ENCODE results near the gene BCL7B.
"Not testable (repeated sequence)": the region's sequence is repeated elsewhere in the genome, so short reads cannot be mapped to it uniquely, and the experiment has no call there.

BCL7B gene

GRCh38 chr7:73547841-73548240, 9.6 kb downstream of the BCL7B start:
- peaks cover 8% of the 10 kb centered on the region for H3K36me3 ChIP-seq (ENCODE audit: control insufficient read depth, insufficient read depth, low read length)
- H3K4me3 ChIP-seq (ENCODE audit: low read depth, low read length) = no peak overlapping the region
- H3K9ac ChIP-seq (ENCODE audit: low read depth, low read length) = no peak overlapping the region
- no peaks in the 10 kb centered on the region for H3K4me1 ChIP-seq (ENCODE audit: control insufficient read depth, insufficient read depth, low read length)
- H3K9me3 ChIP-seq (ENCODE audit: control insufficient read depth, insufficient read depth, low read length) = no peaks in the 10 kb centered on the region
- H3K27me3 ChIP-seq (ENCODE audit: control insufficient read depth, insufficient read depth, low read length) = no peaks in the 10 kb centered on the region

GRCh38 chr7:73544678-73545077, 12.8 kb downstream of the BCL7B start:
- H3K9me3 ChIP-seq (ENCODE audit: control insufficient read depth, insufficient read depth, low read length) = no peaks in the 10 kb centered on the region
- no peak overlapping the region for H3K9ac ChIP-seq (ENCODE audit: low read depth, low read length)
- no peak overlapping the region for H3K4me3 ChIP-seq (ENCODE audit: low read depth, low read length)
- H3K36me3 ChIP-seq (ENCODE audit: control insufficient read depth, insufficient read depth, low read length) = peaks cover 19% of the 10 kb centered on the region
- H3K27me3 ChIP-seq (ENCODE audit: control insufficient read depth, insufficient read depth, low read length) = no peaks in the 10 kb centered on the region
- no peaks in the 10 kb centered on the region for H3K4me1 ChIP-seq (ENCODE audit: control insufficient read depth, insufficient read depth, low read length)

GRCh38 chr7:73541722-73542121, 15.8 kb downstream of the BCL7B start:
- Histone ChIP-seq H3K4me1 (ENCODE audit: control insufficient read depth, insufficient read depth, low read length) (no peaks in the 10 kb centered on the region), H3K9ac (ENCODE audit: low read depth, low read length) (no peak overlapping the region), H3K9me3 (ENCODE audit: control insufficient read depth, insufficient read depth, low read length) (no peaks in the 10 kb centered on the region), H3K4me3 (ENCODE audit: low read depth, low read length) (no peak overlapping the region), H3K36me3 (ENCODE audit: control insufficient read depth, insufficient read depth, low read length) (peaks cover 21% of the 10 kb centered on the region), H3K27me3 (ENCODE audit: control insufficient read depth, insufficient read depth, low read length) (no peaks in the 10 kb centered on the region)

GRCh38 chr7:73539709-73540108, 17.8 kb downstream of the BCL7B start:
- Histone ChIP-seq H3K36me3 (ENCODE audit: control insufficient read depth, insufficient read depth, low read length) (peaks cover 24% of the 10 kb centered on the region), H3K9ac (ENCODE audit: low read depth, low read length) (no peak overlapping the region), H3K27me3 (ENCODE audit: control insufficient read depth, insufficient read depth, low read length) (no peaks in the 10 kb centered on the region), H3K9me3 (ENCODE audit: control insufficient read depth, insufficient read depth, low read length) (no peaks in the 10 kb centered on the region), H3K4me1 (ENCODE audit: control insufficient read depth, insufficient read depth, low read length) (no peaks in the 10 kb centered on the region), H3K4me3 (ENCODE audit: low read depth, low read length) (no peak overlapping the region)

GRCh38 chr7:73538510-73538909, 19.0 kb downstream of the BCL7B start:
- not testable (repeated sequence) for H3K9ac ChIP-seq (ENCODE audit: low read depth, low read length); H3K4me1 ChIP-seq (ENCODE audit: control insufficient read depth, insufficient read depth, low read length); H3K9me3 ChIP-seq (ENCODE audit: control insufficient read depth, insufficient read depth, low read length); H3K27me3 ChIP-seq (ENCODE audit: control insufficient read depth, insufficient read depth, low read length); H3K4me3 ChIP-seq (ENCODE audit: low read depth, low read length)
- peaks cover 24% of the 10 kb centered on the region for H3K36me3 ChIP-seq (ENCODE audit: control insufficient read depth, insufficient read depth, low read length)

- Histone ChIP-seq H3K9me3 (ENCODE audit: control insufficient read depth, insufficient read depth, low read length) (no peaks in the 10 kb centered on the region), H3K4me1 (ENCODE audit: control insufficient read depth, insufficient read depth, low read length) (no peaks in the 10 kb centered on the region), H3K9ac (ENCODE audit: low read depth, low read length) (no peak overlapping the region), H3K36me3 (ENCODE audit: control insufficient read depth, insufficient read depth, low read length) (peaks cover 20% of the 10 kb centered on the region), H3K27me3 (ENCODE audit: control insufficient read depth, insufficient read depth, low read length) (no peaks in the 10 kb centered on the region), H3K4me3 (ENCODE audit: low read depth, low read length) (no peak overlapping the region)
Measured at GRCh38 chr7:73537051-73537450, 20.4 kb downstream of the BCL7B start.

GRCh38 chr7:73536479-73536878, 21.0 kb downstream of the BCL7B start:
- H3K4me3 ChIP-seq (ENCODE audit: low read depth, low read length) = no peak overlapping the region
- no peaks in the 10 kb centered on the region for H3K4me1 ChIP-seq (ENCODE audit: control insufficient read depth, insufficient read depth, low read length)
- no peaks in the 10 kb centered on the region for H3K9me3 ChIP-seq (ENCODE audit: control insufficient read depth, insufficient read depth, low read length)
- no peak overlapping the region for H3K9ac ChIP-seq (ENCODE audit: low read depth, low read length)
- H3K36me3 ChIP-seq (ENCODE audit: control insufficient read depth, insufficient read depth, low read length) = peaks cover 15% of the 10 kb centered on the region
- H3K27me3 ChIP-seq (ENCODE audit: control insufficient read depth, insufficient read depth, low read length) = no peaks in the 10 kb centered on the region

- not testable (repeated sequence) for H3K9me3 ChIP-seq (ENCODE audit: control insufficient read depth, insufficient read depth, low read length); H3K27me3 ChIP-seq (ENCODE audit: control insufficient read depth, insufficient read depth, low read length); H3K4me1 ChIP-seq (ENCODE audit: control insufficient read depth, insufficient read depth, low read length); H3K9ac ChIP-seq (ENCODE audit: low read depth, low read length); H3K4me3 ChIP-seq (ENCODE audit: low read depth, low read length)
- H3K36me3 ChIP-seq (ENCODE audit: control insufficient read depth, insufficient read depth, low read length) = peaks cover 15% of the 10 kb centered on the region
Measured at GRCh38 chr7:73535918-73536317, 21.6 kb downstream of the BCL7B start.

GRCh38 chr7:73533742-73534141, 23.7 kb downstream of the BCL7B start:
- Histone ChIP-seq H3K9ac (ENCODE audit: low read depth, low read length) (no peak overlapping the region), H3K4me1 (ENCODE audit: control insufficient read depth, insufficient read depth, low read length) (no peaks in the 10 kb centered on the region), H3K9me3 (ENCODE audit: control insufficient read depth, insufficient read depth, low read length) (no peaks in the 10 kb centered on the region), H3K27me3 (ENCODE audit: control insufficient read depth, insufficient read depth, low read length) (no peaks in the 10 kb centered on the region), H3K4me3 (ENCODE audit: low read depth, low read length) (no peak overlapping the region), H3K36me3 (ENCODE audit: control insufficient read depth, insufficient read depth, low read length) (peaks cover 7% of the 10 kb centered on the region)

GRCh38 chr7:73532224-73532623, 25.3 kb downstream of the BCL7B start:
- H3K4me3 ChIP-seq (ENCODE audit: low read depth, low read length) = no peak overlapping the region
- H3K36me3 ChIP-seq (ENCODE audit: control insufficient read depth, insufficient read depth, low read length) = peaks cover 7% of the 10 kb centered on the region
- H3K9me3 ChIP-seq (ENCODE audit: control insufficient read depth, insufficient read depth, low read length) = no peaks in the 10 kb centered on the region
- no peaks in the 10 kb centered on the region for H3K4me1 ChIP-seq (ENCODE audit: control insufficient read depth, insufficient read depth, low read length)
- no peak overlapping the region for H3K9ac ChIP-seq (ENCODE audit: low read depth, low read length)
- H3K27me3 ChIP-seq (ENCODE audit: control insufficient read depth, insufficient read depth, low read length) = no peaks in the 10 kb centered on the region

- Histone ChIP-seq H3K4me3 (ENCODE audit: low read depth, low read length) (no peak overlapping the region), H3K9ac (ENCODE audit: low read depth, low read length) (no peak overlapping the region), H3K4me1 (ENCODE audit: control insufficient read depth, insufficient read depth, low read length) (no peaks in the 10 kb centered on the region), H3K36me3 (ENCODE audit: control insufficient read depth, insufficient read depth, low read length) (no peaks in the 10 kb centered on the region), H3K9me3 (ENCODE audit: control insufficient read depth, insufficient read depth, low read length) (no peaks in the 10 kb centered on the region), H3K27me3 (ENCODE audit: control insufficient read depth, insufficient read depth, low read length) (no peaks in the 10 kb centered on the region)
Measured at GRCh38 chr7:73530800-73531199, 26.7 kb downstream of the BCL7B start.

- H3K9ac ChIP-seq (ENCODE audit: low read depth, low read length) = no peak overlapping the region
Measured at GRCh38 chr7:73526896-73527821, 30.3 kb downstream of the BCL7B start.

More at GRCh38 chr7:73526896-73527821, 30.3 kb downstream of the BCL7B start:
- no peaks in the 10 kb centered on the region for H3K4me1 ChIP-seq (ENCODE audit: control insufficient read depth, insufficient read depth, low read length)
- H3K9me3 ChIP-seq (ENCODE audit: control insufficient read depth, insufficient read depth, low read length) = no peaks in the 10 kb centered on the region
- H3K27me3 ChIP-seq (ENCODE audit: control insufficient read depth, insufficient read depth, low read length) = no peaks in the 10 kb centered on the region
- H3K36me3 ChIP-seq (ENCODE audit: control insufficient read depth, insufficient read depth, low read length) = no peaks in the 10 kb centered on the region
- no peak overlapping the region for H3K4me3 ChIP-seq (ENCODE audit: low read depth, low read length)
